ENCODE results near the gene ADAMTS9. TPM values are rescaled to one million over a fixed set of nuclear protein-coding genes. Genes with fewer than 3 reads are reported as not detected.
A peak's percentile ranks its signal among the peaks of the same experiment; 100 is the strongest.

The ADAMTS9 gene, protein sequence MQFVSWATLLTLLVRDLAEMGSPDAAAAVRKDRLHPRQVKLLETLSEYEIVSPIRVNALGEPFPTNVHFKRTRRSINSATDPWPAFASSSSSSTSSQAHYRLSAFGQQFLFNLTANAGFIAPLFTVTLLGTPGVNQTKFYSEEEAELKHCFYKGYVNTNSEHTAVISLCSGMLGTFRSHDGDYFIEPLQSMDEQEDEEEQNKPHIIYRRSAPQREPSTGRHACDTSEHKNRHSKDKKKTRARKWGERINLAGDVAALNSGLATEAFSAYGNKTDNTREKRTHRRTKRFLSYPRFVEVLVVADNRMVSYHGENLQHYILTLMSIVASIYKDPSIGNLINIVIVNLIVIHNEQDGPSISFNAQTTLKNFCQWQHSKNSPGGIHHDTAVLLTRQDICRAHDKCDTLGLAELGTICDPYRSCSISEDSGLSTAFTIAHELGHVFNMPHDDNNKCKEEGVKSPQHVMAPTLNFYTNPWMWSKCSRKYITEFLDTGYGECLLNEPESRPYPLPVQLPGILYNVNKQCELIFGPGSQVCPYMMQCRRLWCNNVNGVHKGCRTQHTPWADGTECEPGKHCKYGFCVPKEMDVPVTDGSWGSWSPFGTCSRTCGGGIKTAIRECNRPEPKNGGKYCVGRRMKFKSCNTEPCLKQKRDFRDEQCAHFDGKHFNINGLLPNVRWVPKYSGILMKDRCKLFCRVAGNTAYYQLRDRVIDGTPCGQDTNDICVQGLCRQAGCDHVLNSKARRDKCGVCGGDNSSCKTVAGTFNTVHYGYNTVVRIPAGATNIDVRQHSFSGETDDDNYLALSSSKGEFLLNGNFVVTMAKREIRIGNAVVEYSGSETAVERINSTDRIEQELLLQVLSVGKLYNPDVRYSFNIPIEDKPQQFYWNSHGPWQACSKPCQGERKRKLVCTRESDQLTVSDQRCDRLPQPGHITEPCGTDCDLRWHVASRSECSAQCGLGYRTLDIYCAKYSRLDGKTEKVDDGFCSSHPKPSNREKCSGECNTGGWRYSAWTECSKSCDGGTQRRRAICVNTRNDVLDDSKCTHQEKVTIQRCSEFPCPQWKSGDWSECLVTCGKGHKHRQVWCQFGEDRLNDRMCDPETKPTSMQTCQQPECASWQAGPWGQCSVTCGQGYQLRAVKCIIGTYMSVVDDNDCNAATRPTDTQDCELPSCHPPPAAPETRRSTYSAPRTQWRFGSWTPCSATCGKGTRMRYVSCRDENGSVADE (N-terminal part only)
- total RNA-seq (2021) (1.2 and 4.5 TPM in 2 replicates), Bru-seq, nascent RNA (percentile 35 among the genes with signal in this experiment), BruChase-seq, experiment 1, labeled RNA remaining after a 2-hour chase (percentile 56 among the genes with signal in this experiment), BruChase-seq, experiment 2, labeled RNA remaining after a 6-hour chase (percentile 50 among the genes with signal in this experiment)
- long read RNA-seq = 0 reads

DNA sequence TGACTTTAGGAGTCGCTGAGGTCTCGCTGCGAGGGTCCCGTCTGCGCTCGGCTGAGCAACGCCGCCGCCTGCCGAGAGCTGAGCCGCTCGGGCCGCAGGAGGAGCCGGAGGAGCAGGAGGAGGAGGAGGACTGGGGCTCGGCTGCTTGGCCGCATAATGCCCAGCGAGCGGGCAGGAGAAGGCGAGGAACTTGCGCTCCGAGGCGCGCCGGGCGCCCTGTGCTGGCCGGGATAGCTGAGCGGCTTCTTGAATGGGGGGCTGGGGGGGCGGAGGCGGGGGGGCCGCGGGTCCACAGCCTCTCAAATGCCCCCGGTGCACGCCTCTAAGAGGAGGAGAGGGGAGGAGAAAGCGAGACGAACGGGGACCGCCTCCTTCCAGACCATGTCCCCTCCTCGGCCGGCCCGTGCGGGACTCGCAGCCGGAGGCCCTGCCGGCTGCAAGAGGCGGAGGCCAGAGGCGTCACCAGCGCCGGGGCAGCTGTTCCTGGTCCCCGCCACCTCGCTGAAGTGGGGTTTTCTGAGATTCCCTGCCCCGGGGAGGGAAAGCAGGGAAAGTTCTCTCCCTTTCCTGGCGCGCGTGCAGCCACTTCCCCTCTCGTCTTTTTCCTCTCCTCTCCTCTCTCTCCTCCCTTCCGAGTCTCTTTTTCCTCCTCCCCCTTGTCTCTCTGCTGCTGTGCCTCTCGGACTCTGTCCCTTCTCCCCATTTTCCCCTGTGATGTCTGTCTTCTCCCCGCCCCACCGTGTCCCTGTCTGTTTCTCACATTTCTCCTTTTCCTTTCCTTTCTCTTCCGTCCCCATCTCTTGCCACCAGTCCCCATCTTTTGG lies at the start of gene ADAMTS9:
TSS of gene ADAMTS9 (minus strand) at position 220 of the 824 bp plus-strand sequence. CDS start 343 bp downstream, outside the sequence.
- Histone ChIP-seq H3F3A (ENCODE audit: insufficient read depth, low read depth) (peaks cover 15% of the 10 kb centered on the region), H3K36me3 (ENCODE audit: low read depth) (no peaks in the 10 kb centered on the region), H2AFZ (peak within 1 kb of the TSS; percentile 94), H3K9me3 (ENCODE audit: insufficient read depth, low read depth) (no peaks in the 10 kb centered on the region), H3K4me1 (replicated peaks; ENCODE audit: insufficient read depth) (peaks cover 20% of the 10 kb centered on the region), H4K20me1 (ENCODE audit: insufficient read depth) (no peaks in the 10 kb centered on the region), H3K4me3 (peak within 1 kb of the TSS; percentile 90), H3K4me2 (peak within 1 kb of the TSS; percentile 97), H3K79me2 (ENCODE audit: low read depth) (0 out of 2 replicates have a peak, but pooled peaks cover 5% of the 10 kb centered on the region), H3K27ac (peak within 1 kb of the TSS; percentile 90), H3K9me2 (ENCODE audit: insufficient read depth) (no peaks in the 10 kb centered on the region), H3K27me3 (ENCODE audit: insufficient read depth, low read depth) (no peaks in the 10 kb centered on the region)
- no TSS peak for BruUV-seq (replicated peaks)
- POLR2A ChIA-PET (ENCODE audit: unreplicated experiment) = interaction anchor here (0.6 to 0.7 kb wide), 3 partner anchors 290 to 1533 kb away, joined by 3 to 18 read pairs (median 8); partner anchors contain the start of gene SLC25A26
- intact Hi-C loops (cut with micrococcal nuclease; ENCODE audit: unreplicated experiment) = loop anchor here (1.0 to 10.0 kb wide), 7 partner anchors 289 to 1533 kb away; partner anchors contain the start of gene SLC25A26
- TF ChIP-seq, protein P1, sequence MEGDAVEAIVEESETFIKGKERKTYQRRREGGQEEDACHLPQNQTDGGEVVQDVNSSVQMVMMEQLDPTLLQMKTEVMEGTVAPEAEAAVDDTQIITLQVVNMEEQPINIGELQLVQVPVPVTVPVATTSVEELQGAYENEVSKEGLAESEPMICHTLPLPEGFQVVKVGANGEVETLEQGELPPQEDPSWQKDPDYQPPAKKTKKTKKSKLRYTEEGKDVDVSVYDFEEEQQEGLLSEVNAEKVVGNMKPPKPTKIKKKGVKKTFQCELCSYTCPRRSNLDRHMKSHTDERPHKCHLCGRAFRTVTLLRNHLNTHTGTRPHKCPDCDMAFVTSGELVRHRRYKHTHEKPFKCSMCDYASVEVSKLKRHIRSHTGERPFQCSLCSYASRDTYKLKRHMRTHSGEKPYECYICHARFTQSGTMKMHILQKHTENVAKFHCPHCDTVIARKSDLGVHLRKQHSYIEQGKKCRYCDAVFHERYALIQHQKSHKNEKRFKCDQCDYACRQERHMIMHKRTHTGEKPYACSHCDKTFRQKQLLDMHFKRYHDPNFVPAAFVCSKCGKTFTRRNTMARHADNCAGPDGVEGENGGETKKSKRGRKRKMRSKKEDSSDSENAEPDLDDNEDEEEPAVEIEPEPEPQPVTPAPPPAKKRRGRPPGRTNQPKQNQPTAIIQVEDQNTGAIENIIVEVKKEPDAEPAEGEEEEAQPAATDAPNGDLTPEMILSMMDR (conservative IDR thresholded peaks at IDR 0.05) = no peak
- TF ChIP-seq EZH2 (IDR thresholded peaks at IDR 0.05; ENCODE audit: low read depth) = no peak
- peak; percentile 40 to 68 for DNase-seq
- CTCF ChIA-PET = interaction anchor here (0.6 kb wide), 1 partner anchor 1396 kb away, joined by 5 read pairs; no protein-coding TSS in a partner anchor

DNA sequence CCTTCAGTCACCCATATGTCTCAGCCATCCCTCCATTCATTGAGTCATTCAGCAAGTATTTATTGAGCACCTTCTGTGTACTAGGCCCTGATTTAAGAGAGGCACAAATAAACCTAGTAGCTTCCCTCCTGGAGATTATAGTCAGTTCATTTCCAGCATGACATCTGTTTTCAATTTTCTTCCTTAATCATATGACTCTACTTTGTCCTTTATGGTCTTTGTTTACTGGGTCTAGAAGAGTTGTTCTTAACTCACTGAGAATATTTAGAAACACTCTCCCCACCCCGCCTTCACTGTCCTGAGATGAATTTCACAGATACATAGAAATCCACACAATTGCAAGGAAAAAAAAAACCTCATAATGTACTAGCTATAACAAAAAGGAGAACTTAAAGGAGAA lies 44.8 kb upstream of the ADAMTS9 start:
- Histone ChIP-seq H4K20me1 (ENCODE audit: insufficient read depth) (no peaks in the 10 kb centered on the region), H3K27me3 (ENCODE audit: insufficient read depth, low read depth) (no peaks in the 10 kb centered on the region), H3K4me3 (no peak overlapping the region), H3K36me3 (ENCODE audit: low read depth) (no peaks in the 10 kb centered on the region), H3K4me2 (no peak overlapping the region), H3K4me1 (replicated peaks; ENCODE audit: insufficient read depth) (no peaks in the 10 kb centered on the region), H3K27ac (no peak overlapping the region), H3F3A (ENCODE audit: insufficient read depth, low read depth) (no peaks in the 10 kb centered on the region), H3K9me2 (ENCODE audit: insufficient read depth) (no peaks in the 10 kb centered on the region), H2AFZ (no peak overlapping the region), H3K9me3 (ENCODE audit: insufficient read depth, low read depth) (no peaks in the 10 kb centered on the region), H3K79me2 (ENCODE audit: low read depth) (no peaks in the 10 kb centered on the region)
- TF ChIP-seq EZH2 (IDR thresholded peaks at IDR 0.05; ENCODE audit: low read depth) = no peak
- TF ChIP-seq, protein P1 (conservative IDR thresholded peaks at IDR 0.05) = no peak
- intact Hi-C loops (cut with micrococcal nuclease; ENCODE audit: unreplicated experiment) = no loop called here
- CTCF ChIA-PET = no interaction called here
- POLR2A ChIA-PET (ENCODE audit: unreplicated experiment) = no interaction called here
- no TSS peak for BruUV-seq (replicated peaks)
- DNase-seq = no peak

All from PC-9 (cell line).